Astrocyte of the spinal cord (primary cell): ENCODE measurements around the gene PGM5.
"Not testable (repeated sequence)": the region's sequence is repeated elsewhere in the genome, so short reads cannot be mapped to it uniquely, and the experiment has no call there.

Experiments used
- DNase-seq: peaks from one replicate; pipeline ENCODE4 v3.0.0; 2011; ENCODE audit warnings: low read depth, low spot score
- H3K4me3 ChIP-seq: 2 replicates; pipeline ENCODE4 v1.5.1; 2011; ENCODE audit warnings: low read depth, mild to moderate bottlenecking, low read length, moderate library complexity
- in situ Hi-C: cut with HindIII; loops from 2 replicates; pipeline ENCODE4 v1.10.0; 2017; ENCODE audit warnings: low sequenced_read_pairs

The PGM5 gene

DNA sequence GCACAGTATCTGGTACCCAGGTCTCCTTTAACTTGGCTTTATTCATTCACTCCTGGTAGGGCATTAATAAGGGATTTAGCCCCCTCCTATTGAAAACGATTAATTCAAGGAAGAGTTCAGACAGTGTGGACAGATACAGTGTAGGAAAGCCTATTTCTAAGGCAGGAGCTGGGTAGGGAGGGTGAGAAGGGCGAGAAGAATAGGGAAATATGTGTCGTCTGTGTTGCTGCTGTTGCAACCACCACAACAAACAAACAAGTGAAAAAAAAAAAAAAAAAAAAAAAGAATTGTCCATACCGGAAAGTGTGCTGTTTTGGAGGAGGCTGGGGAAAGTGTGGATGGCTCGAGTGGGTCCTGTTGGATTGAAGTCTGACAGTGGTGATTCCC, 425 bp upstream of the PGM5 start:
- in situ Hi-C loops, H3K4me3 ChIP-seq, DNase-seq: not testable (repeated sequence)

DNA sequence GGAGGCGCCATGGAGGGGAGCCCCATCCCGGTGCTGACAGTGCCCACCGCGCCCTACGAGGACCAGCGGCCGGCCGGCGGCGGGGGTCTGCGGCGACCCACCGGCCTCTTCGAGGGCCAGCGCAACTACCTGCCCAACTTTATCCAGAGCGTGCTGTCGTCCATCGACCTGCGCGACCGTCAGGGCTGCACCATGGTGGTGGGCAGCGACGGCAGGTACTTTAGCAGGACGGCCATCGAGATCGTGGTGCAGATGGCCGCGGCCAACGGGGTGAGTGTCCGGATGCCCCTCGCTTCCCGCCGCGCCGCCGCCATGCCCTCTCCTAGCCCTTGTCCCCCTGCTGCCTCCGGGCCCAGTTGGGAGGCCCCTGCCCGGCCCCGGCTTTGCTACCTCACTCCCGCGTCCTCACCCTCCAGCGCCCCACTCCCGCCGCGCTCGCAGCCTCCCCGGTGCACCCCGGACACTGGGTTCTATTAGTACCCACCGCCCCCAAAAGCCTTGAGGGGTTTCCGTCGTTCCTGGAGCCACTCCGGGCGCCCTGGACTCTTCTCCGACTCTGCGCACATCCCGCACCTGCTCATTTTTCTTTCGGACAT, 806 bp downstream of the PGM5 start:
- in situ Hi-C loops, H3K4me3 ChIP-seq, DNase-seq: not testable (repeated sequence)

DNA sequence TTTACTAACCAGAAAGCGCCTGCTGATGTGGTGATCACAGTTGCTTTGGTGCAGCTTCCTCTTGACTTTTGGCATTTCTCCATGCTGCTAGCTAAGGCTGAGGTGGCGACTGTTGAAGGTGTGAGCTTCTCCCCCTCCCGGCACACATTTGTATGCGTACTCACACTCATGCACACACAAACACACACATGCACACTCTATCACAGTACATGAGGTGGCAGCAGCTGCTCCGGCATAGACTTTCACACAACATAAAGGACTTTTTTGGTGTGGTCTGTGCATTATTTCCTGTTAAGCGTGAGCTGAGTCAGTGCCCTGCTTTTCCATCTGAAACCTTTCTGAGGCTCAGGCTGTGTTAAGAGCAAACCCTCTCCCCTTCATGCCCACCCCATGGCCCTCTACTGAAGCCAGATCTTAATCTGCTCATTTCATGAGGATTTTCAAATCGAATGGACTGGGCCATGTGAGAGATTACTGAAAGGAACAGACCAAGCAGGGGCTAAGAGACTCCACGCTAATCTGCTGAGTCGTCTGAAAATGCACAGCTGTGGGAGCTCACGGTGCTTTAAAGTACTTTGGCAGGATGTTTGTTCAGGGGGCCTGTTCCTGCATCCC, 10.6 kb downstream of the PGM5 start:
- in situ Hi-C loops, DNase-seq, H3K4me3 ChIP-seq: not testable (repeated sequence)

DNA sequence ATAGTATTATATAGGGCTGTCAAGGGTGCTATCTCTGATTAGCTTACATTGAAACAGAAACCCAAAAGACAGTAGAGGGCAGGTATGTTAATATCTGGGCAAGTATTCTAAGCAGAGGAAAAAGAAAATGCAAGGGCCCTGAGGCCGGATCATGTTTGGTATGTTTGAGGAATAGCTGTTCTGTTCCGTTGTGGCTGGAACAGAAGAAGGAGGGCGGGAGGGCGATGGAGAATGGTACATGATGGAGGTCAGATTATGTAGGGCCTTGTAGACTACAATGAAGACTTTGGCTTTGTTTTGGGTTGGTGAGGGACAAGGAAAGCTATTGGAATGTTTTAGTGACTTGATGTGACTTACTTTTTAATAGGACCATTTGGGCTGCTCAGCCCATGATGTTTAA, 19.4 kb downstream of the PGM5 start:
- in situ Hi-C loops, H3K4me3 ChIP-seq, DNase-seq: not testable (repeated sequence)

DNA sequence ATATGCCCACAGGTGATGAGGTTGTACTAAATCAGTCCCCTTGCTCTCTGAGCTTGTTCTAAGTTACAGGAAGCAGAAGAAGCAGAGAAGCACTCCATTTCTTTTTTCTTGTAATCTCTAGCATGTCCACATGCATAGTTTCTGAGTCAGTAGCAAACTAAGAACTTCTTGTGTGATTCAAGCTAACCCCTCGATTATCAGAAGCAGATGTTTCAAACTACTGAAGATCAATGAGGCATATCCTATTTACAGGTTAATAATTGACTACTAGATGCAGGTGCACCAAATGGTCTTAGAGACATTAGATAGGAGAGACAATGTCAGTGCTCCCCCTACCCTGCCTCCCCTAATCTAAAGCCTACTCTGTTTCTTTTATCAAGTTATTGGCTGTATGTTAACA, 21.3 kb downstream of the PGM5 start:
- in situ Hi-C loops, result not testable (repeated sequence)

DNA sequence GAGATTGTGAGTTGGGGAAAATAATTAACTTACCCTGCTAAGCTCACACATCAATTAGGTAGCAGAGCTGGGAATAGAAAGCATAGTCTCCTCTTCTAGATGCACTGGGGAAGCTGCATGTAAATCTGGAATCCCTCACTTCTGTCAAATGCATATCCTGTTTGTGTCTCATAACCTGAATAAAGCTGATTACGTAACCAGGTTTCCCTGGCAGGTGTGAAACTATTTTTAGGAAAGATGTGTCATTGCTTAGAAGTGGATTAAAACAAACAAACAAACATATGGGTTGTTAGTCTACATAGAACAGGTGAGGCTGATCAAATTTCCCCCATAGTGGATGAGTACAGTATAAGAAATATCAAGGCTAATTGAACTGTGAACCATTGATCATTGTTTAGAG, 27.5 kb downstream of the PGM5 start:
- H3K4me3 ChIP-seq, in situ Hi-C loops, DNase-seq: not testable (repeated sequence)

More for the DNA sequence above, 21.3 kb downstream of the PGM5 start:
- not testable (repeated sequence) for DNase-seq, H3K4me3 ChIP-seq

DNA sequence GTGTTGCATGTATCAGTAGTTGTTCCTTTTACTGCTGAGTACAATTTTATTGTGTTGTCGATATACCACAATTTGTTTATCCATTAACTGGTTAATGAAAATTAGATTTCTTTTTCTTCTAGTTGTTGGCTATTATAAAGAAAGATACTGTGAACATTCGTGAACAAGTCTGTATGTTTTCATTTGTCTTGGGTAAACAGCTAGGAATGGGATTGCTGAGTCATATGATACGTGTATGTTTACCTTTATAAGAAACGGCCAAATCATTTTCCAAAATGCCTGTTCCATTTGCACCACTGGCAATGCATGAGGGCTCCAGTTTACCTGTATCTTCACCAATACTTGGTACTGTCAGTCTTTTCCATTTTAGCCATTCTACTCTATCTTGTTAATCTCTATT, 33.1 kb downstream of the PGM5 start:
- DNase-seq, in situ Hi-C loops, H3K4me3 ChIP-seq: not testable (repeated sequence)

DNA sequence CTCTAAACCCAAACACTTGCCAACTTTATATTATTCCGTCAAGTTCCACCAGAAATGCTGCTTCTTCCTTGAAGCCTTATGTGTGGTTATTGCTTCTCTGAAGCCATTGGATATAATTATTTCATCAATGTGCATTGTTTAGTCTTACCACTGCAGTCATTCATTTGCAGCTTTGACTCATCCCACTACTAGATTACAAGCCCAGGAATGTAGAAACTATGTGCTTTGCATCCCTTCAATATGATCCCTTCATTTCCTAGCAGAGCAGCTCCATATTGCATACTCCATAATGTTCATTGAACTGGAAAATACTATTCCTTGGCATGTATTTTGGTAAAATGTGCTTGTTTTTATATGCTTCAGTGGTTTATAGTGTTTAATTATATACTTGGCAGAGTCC, 34.3 kb downstream of the PGM5 start:
- DNase-seq, H3K4me3 ChIP-seq, in situ Hi-C loops: not testable (repeated sequence)

DNA sequence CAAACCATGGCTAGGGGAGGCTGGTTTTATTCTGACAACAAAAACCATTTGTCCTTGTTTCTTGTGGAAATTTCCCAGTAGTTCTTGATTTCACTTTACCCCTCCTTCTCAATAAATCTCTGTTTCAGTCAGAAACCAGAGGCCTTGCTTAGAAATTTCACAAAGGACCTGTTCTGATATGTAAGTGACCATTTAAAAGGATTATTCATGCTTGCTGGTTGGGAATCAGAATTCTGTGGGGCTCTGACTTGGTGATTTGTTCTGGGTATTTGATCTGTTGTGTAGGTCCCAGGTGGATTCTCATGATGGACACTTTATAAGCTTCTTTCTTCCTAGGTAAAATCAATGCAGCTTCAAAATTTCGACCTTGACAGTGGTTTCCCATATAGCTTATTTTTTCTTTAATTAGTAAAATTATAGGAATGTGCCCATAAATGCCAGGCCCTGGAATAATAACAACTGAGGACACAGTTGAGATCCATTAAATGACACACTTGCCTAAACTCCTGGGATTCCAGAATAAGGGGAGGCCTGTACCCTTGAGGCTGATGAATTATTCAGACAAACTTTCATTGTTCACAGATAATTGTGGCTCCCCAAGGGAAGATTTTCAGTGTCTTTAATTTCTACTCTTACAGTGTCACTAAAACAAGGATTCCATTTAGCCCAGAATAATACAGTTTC, 40.1 kb downstream of the PGM5 start:
- DNase-seq, in situ Hi-C loops, H3K4me3 ChIP-seq: not testable (repeated sequence)

DNA sequence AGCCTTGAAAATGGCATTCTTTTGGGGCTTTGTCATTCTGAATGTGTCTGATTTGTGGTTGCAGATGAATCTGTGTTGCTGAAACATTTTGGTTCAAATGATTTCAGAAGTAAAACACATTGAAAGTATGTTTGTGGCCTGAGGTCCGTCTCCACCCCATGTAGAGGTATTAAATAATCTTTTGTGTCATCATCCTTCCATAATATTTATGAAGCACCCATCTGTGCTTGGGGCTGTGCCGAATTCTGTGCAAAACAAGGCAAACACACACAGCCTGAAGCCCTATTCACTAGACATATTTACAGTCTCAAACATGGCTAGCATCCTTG, 40.6 kb downstream of the PGM5 start:
- peak; percentile 80 for DNase-seq
- H3K4me3 ChIP-seq, in situ Hi-C loops: not testable (repeated sequence)

DNA sequence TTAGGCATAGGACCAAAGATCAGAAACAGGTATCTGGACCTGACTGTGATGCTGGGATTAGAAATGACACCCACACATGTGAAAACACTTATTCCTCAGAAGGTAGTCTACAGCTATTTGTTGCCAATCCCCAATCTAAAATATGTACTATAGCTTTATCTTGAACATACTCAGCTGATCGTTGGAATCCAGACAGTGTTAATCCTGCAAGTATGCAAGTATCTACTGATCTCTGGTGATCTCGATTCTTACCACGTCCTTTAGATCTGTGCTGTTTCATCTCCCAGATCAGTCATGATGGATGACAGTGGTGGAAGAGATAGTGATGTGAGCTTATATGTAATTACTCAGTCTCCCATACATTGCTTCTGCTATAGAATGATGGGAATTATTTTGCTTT, 41.4 kb downstream of the PGM5 start:
- H3K4me3 ChIP-seq, DNase-seq, in situ Hi-C loops: not testable (repeated sequence)

DNA sequence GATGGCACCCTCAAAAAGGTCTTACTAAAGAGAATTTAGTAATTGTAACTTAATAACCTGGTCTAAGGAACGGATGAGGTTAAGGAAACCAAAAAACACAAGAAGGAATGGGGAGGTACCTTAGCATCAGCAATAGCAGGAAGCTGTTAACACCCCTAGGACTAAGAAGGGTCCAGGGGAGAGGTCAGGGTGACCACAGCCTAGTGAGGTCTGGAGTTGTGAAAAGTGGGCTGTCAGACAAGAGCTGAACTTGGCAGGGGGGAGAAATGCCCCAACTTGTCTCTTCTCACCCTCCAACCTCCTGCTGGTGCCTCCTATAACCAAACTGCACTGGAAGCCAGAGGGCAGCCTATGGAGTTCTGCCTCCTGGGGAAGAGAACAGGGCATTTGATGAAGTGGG, 41.9 kb downstream of the PGM5 start:
- in situ Hi-C loops, DNase-seq, H3K4me3 ChIP-seq: not testable (repeated sequence)

DNA sequence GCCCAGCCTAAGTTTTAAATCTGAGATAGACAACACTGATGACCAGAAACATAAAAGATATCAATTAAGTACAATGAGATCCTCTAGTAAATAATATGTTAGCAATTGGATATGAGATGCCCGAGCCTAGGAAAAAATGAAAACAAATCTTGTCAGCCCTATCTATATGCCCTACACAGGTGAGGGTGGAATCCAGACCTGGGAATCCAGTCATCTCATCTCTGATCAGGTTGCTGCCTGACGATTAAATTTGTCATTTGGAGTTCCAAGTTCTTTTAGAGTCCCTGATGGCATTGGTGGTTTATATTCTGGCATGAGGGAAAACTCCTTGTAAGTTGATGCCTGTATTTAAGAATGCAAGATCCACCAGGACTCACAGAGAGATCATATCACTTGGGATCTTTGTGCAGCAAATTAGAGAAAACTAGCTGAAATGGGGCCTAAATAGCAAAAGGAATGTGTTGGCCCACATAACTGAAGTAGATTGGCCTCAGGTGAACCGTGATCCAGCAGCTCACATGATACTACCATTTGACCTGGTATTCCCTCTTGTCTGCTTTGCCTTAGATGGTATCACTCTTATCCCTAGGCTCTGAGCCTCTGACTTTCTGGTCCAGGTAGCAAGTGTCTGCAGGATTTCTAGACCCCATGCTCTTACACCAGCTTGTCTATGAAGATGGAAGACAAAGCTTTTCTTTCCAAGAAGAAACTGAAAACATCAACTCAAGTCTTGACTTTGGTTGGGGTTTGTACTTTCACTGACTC, 48.2 kb downstream of the PGM5 start:
- DNase-seq, H3K4me3 ChIP-seq, in situ Hi-C loops: not testable (repeated sequence)

DNA sequence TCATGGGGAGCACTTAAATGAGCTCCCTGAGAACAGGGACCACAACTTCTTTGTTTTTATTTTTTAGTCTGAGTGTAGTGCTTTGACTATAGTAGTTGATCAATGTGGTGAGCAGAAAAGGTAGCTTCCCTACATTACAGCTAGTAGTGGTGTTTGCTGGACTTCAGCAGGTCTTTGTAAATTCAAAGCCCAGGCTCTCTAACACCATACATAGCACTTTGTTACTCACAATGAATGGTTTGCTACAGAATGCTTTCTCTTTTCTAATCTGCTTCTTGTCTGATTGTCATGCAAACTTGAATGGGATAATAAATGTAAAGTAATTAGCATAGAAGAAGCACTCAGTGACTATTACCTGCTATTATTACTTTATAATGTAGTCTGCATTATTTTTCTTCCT, 55.5 kb downstream of the PGM5 start:
- in situ Hi-C loops, H3K4me3 ChIP-seq, DNase-seq: not testable (repeated sequence)

DNA sequence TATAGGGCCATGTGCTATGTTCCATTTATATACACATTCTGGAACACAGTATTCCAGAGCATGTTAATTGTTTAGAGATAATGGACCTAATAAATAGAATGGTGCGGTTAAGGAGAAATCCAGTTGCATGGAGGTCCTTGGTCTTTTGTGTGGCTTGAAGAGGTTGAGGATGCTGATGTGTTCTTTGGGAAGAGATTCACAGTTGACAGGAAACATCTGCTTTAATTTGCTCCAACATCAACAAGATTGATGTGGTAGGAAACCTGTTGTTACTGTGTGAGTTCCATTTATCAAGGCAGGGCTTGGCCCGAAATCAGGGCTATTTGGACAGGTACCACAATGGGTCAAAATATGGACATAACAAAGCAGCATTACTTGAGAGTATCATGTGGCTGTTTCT, 56.3 kb downstream of the PGM5 start:
- DNase-seq, H3K4me3 ChIP-seq, in situ Hi-C loops: not testable (repeated sequence)

DNA sequence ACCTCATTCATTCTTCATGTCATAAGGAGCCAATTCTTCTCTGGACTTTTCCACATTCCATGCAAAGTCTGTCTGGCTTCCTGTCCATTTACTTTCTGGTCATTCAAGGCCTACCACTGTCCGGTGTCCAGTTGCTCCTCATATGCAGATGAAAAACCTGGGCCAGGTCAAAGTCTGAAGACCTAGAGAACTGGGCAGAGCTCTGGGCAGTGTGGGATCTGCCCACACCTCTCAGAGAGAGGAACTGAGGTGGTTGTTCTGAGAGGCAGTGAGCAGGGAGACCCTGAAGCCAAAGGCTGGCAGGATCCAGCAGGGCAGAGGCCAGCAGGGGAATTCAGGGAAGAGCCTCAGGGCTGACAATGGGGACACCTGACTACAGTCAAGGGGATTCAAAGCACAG, 58.7 kb downstream of the PGM5 start:
- DNase-seq, H3K4me3 ChIP-seq, in situ Hi-C loops: not testable (repeated sequence)
